IMR-90 (cell line): ENCODE measurements around the gene TCF7L1.

Experiments used
- CEBPB ChIP-seq: IDR thresholded peaks from 2 replicates; pipeline ENCODE4 v1.6.1; 2012; ENCODE audit warnings: low read depth, low read length, improper control_type of control experiment
- POLR2A ChIP-seq: IDR thresholded peaks from 2 replicates; pipeline ENCODE4 v1.6.1; 2012; ENCODE audit warnings: mild to moderate bottlenecking, low read depth, low read length
- TF ChIP-seq, protein P1 (sequence below): conservative IDR thresholded peaks from 2 replicates; pipeline ENCODE4 v1.5.1; 2012; ENCODE audit warnings: mild to moderate bottlenecking, low read depth, low read length, improper control_type of control experiment
- TF ChIP-seq, protein P2 (sequence below): fragments of 150-350 bp; IDR thresholded peaks from 2 replicates; pipeline ENCODE4 v1.6.1; 2016; ENCODE audit warnings: low read depth, mild to moderate bottlenecking, low read length, moderate library complexity, borderline replicate concordance

DNA sequence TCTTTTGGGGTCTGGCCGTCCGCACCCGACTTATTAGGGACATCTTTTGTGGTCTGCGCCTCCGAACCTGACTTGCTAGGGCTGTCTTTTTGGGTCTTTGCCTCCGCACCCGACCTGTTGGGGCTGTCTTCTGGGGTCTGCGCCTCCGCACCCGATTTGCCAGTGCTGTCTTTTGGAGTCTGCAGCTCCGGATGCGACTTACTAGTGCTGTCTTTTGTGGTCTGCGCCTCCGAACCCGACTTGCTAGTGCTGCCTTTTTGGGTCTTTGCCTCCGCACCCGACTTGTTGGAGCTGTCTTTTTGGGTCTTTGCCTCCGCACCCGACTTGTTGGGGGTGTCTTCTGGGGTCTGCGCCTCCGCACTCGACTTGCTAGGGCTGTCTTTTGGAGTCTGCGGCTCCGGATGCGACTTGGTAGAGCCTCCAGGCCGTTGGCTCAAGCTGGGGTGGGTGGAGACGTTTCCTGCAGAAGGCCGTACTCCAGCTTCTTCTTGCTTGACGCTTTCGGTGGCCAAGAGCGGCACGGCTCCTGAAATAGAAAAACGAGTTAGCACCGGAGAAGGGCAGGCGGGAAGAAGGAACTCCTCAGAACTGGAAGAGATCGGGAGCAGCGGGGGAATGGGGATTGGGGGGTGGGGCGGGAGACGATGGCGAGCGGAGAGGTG lies 194.1 kb downstream of the TCF7L1 start:
- TF ChIP-seq, protein P1, sequence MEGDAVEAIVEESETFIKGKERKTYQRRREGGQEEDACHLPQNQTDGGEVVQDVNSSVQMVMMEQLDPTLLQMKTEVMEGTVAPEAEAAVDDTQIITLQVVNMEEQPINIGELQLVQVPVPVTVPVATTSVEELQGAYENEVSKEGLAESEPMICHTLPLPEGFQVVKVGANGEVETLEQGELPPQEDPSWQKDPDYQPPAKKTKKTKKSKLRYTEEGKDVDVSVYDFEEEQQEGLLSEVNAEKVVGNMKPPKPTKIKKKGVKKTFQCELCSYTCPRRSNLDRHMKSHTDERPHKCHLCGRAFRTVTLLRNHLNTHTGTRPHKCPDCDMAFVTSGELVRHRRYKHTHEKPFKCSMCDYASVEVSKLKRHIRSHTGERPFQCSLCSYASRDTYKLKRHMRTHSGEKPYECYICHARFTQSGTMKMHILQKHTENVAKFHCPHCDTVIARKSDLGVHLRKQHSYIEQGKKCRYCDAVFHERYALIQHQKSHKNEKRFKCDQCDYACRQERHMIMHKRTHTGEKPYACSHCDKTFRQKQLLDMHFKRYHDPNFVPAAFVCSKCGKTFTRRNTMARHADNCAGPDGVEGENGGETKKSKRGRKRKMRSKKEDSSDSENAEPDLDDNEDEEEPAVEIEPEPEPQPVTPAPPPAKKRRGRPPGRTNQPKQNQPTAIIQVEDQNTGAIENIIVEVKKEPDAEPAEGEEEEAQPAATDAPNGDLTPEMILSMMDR, result no peak
- TF ChIP-seq, protein P2, sequence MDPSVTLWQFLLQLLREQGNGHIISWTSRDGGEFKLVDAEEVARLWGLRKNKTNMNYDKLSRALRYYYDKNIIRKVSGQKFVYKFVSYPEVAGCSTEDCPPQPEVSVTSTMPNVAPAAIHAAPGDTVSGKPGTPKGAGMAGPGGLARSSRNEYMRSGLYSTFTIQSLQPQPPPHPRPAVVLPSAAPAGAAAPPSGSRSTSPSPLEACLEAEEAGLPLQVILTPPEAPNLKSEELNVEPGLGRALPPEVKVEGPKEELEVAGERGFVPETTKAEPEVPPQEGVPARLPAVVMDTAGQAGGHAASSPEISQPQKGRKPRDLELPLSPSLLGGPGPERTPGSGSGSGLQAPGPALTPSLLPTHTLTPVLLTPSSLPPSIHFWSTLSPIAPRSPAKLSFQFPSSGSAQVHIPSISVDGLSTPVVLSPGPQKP, result no peak
- TF ChIP-seq POLR2A (no peak), CEBPB (no peak)
